GM12873 (cell line): ENCODE data around the gene NOD2.

Experiments
- TF ChIP-seq, protein P1 (sequence below): IDR thresholded peaks from 2 replicates; pipeline ENCODE4 v1.5.1; 2012; ENCODE audit warnings: low read depth, mild to moderate bottlenecking, moderate library complexity, low read length, control low read depth; ENCODE audit not compliant: insufficient read depth; ENCODE audit errors: missing control alignments

NOD2 gene

DNA sequence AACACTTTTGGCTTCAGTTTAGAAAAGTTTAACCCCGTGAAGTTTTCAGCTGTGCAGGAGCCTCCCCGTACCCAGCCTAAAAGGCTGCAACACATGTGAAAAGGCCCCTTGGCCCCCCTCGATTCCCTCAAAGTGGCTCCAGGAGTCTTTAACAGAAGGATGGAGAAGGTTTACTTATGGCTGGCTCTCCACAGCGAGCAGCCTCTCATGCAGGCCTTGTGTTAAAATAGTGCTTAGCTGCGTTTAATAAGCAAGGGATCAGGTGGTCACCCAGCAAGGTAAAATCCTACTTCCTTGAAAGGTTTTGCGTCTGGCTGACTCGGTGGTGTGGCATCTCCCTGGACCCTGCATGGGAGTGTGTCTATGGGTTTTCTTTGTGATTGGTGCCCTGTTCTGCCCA, 40.1 kb downstream of the NOD2 start:
- TF ChIP-seq, protein P1, sequence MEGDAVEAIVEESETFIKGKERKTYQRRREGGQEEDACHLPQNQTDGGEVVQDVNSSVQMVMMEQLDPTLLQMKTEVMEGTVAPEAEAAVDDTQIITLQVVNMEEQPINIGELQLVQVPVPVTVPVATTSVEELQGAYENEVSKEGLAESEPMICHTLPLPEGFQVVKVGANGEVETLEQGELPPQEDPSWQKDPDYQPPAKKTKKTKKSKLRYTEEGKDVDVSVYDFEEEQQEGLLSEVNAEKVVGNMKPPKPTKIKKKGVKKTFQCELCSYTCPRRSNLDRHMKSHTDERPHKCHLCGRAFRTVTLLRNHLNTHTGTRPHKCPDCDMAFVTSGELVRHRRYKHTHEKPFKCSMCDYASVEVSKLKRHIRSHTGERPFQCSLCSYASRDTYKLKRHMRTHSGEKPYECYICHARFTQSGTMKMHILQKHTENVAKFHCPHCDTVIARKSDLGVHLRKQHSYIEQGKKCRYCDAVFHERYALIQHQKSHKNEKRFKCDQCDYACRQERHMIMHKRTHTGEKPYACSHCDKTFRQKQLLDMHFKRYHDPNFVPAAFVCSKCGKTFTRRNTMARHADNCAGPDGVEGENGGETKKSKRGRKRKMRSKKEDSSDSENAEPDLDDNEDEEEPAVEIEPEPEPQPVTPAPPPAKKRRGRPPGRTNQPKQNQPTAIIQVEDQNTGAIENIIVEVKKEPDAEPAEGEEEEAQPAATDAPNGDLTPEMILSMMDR: no peak

GRCh38 chr16:50735629-50736122, 42.3 kb downstream of the NOD2 start:
- TF ChIP-seq, protein P1: no peak

- TF ChIP-seq, protein P1: no peak
These were observed 43.0 kb downstream of the NOD2 start for GRCh38 chr16:50736448-50736847.

DNA sequence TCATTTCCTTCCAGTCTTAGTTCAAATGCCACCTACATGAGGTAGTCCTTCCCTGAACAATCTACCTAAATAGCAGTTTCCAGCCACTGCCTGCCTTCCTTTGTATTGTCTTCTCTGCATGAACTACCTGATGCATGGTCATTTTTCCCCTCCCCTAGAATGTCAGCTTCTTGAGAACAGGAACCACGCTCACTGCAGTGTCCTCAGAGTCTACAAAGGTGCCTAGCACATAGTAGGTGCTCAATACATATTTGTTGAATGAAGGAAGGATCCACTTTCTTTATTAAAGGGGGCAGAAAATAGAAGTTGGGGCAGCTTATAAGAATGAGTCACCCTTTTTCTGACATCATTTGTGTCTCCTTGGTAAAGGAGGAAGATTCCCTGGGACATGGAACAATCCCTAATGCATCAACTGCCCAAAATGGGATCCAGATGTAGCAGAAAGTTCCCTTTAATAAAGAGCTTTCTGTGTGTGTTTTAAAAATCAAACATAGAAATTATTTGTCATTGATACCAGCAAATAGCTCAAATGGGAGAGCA, 44.1 kb downstream of the NOD2 start:
- TF ChIP-seq, protein P1: no peak

GRCh38 chr16:50739031-50739430, 45.6 kb downstream of the NOD2 start:
- TF ChIP-seq, protein P1: no peak

DNA sequence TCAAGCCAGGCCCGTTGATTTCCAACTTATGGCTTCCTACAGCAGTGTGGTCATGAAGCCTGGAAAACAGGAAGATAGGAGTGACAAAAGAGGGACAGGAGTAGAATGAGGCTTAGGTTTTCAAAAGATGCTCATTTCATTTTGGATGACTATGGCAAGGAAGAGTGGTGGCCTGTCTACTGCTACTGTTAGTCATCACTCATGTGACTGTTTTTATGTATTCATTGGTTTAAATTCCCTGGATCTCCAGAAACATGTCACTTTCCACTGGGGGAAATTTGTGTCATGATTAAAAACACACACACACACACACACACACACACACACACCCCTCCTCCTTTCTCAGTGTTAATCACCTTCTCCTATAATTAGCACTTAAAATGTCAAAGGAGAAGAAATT, 47.3 kb downstream of the NOD2 start:
- TF ChIP-seq, protein P1: no peak

DNA sequence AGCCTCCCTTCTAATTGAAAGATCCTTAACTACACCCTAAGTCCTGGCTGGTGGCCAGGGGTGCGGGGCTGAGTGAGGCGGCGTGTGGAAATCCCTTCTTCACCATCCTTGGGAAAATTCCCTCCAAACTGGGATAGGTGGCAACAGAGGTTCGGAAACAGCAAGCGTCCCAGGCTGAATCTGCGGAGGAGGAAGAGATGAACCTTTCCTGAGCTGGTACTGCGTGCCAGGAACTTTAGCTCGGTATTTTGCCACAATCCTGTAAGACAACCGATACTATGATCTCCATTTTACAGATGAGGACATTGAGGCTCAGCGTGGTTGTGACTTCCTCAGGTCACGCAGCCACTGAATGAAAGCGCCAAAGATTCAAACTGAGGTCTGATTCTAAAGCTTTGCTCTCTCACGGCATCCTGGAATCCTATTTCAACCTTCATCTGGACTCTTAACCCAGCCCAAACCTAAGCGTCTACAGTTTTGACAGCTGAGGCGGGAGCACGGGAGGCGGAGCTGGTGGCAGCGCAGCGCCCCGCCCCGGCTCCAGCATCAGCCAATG, 47.9 kb downstream of the NOD2 start:
- TF ChIP-seq, protein P1: no peak
